GM23338 (cell line): Measurements from ENCODE around the gene BCL7C. TPM values are rescaled to one million over a fixed set of nuclear protein-coding genes. Genes with fewer than 3 reads are reported as not detected.

Experiments used
- ATAC-seq: fragments of 200-7000 bp; cut with Tn5 transposase; 3 replicates; pipeline ENCODE4 v1.9.1; 2020
- DNase-seq: peaks from one replicate; pipeline ENCODE4 v3.0.0-alpha.2; 2015; ENCODE audit warnings: low spot score
- H2AFZ ChIP-seq: fragments of 200-600 bp; sonication (generic); 2 replicates; pipeline ENCODE4 v1.8.0; 2016; ENCODE audit warnings: antibody characterized with exemption, mild to moderate bottlenecking, moderate library complexity
- H3F3A ChIP-seq: fragments of 200-600 bp; sonication (generic); replicated peaks from 2 replicates; pipeline ENCODE4 v1.8.0; 2017; ENCODE audit warnings: antibody characterized with exemption, mixed run types, low read depth
- H3K27ac ChIP-seq: fragments of 200-600 bp; sonication (generic); 2 replicates; pipeline ENCODE4 v1.6.1; 2016; ENCODE audit warnings: low read depth
- H3K27me3 ChIP-seq: fragments of 200-600 bp; sonication (generic); 2 replicates; pipeline ENCODE4 v1.8.0; 2016; ENCODE audit warnings: mild to moderate bottlenecking, mixed run types, moderate library complexity; ENCODE audit not compliant: insufficient read depth
- H3K36me3 ChIP-seq: fragments of 200-600 bp; sonication (generic); 2 replicates; pipeline ENCODE4 v1.8.0; 2016; ENCODE audit warnings: mild to moderate bottlenecking; ENCODE audit not compliant: insufficient read depth
- H3K4me1 ChIP-seq: fragments of 200-600 bp; sonication (generic); 2 replicates; pipeline ENCODE4 v1.8.0; 2016; ENCODE audit warnings: mild to moderate bottlenecking, moderate library complexity; ENCODE audit not compliant: insufficient read depth
- H3K4me2 ChIP-seq: fragments of 200-600 bp; sonication (generic); 2 replicates; pipeline ENCODE4 v1.7.1; 2017; ENCODE audit warnings: mixed run types
- H3K4me3 ChIP-seq: fragments of 200-600 bp; sonication (generic); 2 replicates; pipeline ENCODE4 v1.6.1; 2016; ENCODE audit warnings: mixed run types
- H3K79me2 ChIP-seq: fragments of 200-600 bp; sonication (generic); replicated peaks from 2 replicates; pipeline ENCODE4 v1.8.0; 2017; ENCODE audit warnings: mild to moderate bottlenecking; ENCODE audit not compliant: insufficient read depth
- H3K9me2 ChIP-seq: fragments of 200-600 bp; sonication (generic); 2 replicates; pipeline ENCODE4 v1.8.0; 2017; ENCODE audit not compliant: insufficient read depth
- H4K20me1 ChIP-seq: fragments of 200-600 bp; sonication (generic); replicated peaks from 2 replicates; pipeline ENCODE4 v1.8.0; 2017; ENCODE audit warnings: mild to moderate bottlenecking; ENCODE audit not compliant: insufficient read depth
- H3K27ac Mint-ChIP-seq: 2 replicates; pipeline ENCODE4 v1.8.0; 2020; ENCODE audit warnings: inconsistent platforms, mild to moderate bottlenecking, moderate library complexity, mixed read lengths
- H3K27me3 Mint-ChIP-seq: 3 replicates; pipeline ENCODE4 v1.8.0; 2022; ENCODE audit warnings: low read depth, mild to moderate bottlenecking, moderate library complexity, mixed read lengths, inconsistent platforms; ENCODE audit not compliant: insufficient read depth, poor library complexity
- H3K36me3 Mint-ChIP-seq: 3 replicates; pipeline ENCODE4 v1.8.0; 2021; ENCODE audit warnings: low read depth, mild to moderate bottlenecking, inconsistent platforms, moderate library complexity, mixed read lengths
- H3K4me1 Mint-ChIP-seq: 3 replicates; pipeline ENCODE4 v1.8.0; 2020; ENCODE audit warnings: mild to moderate bottlenecking, inconsistent platforms, mixed read lengths
- H3K4me3 Mint-ChIP-seq: 3 replicates; pipeline ENCODE4 v1.8.0; 2021; ENCODE audit warnings: moderate library complexity, mild to moderate bottlenecking, inconsistent platforms, mixed read lengths
- H3K9me3 Mint-ChIP-seq: 3 replicates; pipeline ENCODE4 v1.8.0; 2020; ENCODE audit warnings: moderate library complexity, mild to moderate bottlenecking, inconsistent platforms, mixed read lengths
- EZH2 ChIP-seq: fragments of 200-600 bp; sonication (generic); IDR thresholded peaks from one replicate; pipeline ENCODE4 v1.8.0; 2017; ENCODE audit warnings: antibody characterized with exemption, mild to moderate bottlenecking, low read depth; ENCODE audit not compliant: unreplicated experiment
- EZH2phosphoT487 ChIP-seq: fragments of 200-600 bp; sonication (generic); IDR thresholded peaks from one replicate; pipeline ENCODE4 v1.8.1; 2018; ENCODE audit warnings: antibody characterized with exemption; ENCODE audit not compliant: unreplicated experiment
- JUNB ChIP-seq: IDR thresholded peaks from one replicate; pipeline ENCODE4 v1.6.1; 2016; ENCODE audit warnings: antibody characterized with exemption; ENCODE audit not compliant: unreplicated experiment
- NANOG ChIP-seq: IDR thresholded peaks from 2 replicates; pipeline ENCODE4 v1.6.1; 2016; ENCODE audit warnings: antibody characterized with exemption, borderline replicate concordance
- POLR2AphosphoS5 ChIP-seq: IDR thresholded peaks from 2 replicates; pipeline ENCODE4 v1.6.1; 2016; ENCODE audit warnings: antibody characterized with exemption, low read depth
- STAT1 ChIP-seq: IDR thresholded peaks from one replicate; pipeline ENCODE4 v1.6.1; 2016; ENCODE audit warnings: antibody characterized with exemption; ENCODE audit not compliant: unreplicated experiment
- ZNF331 ChIP-seq: fragments of 250-450 bp; sonication (Bioruptor Pico); IDR thresholded peaks from 2 replicates; pipeline ENCODE4 v1.5.0; 2020; ENCODE audit warnings: low read depth, mild to moderate bottlenecking, moderate library complexity
- polyA plus RNA-seq: library from polyadenylated mRNA; unstranded; fragments of >200 nt; fragmentation: Nextera tagmentation; extraction: Ambion mirVana; gene quantifications from 2 replicates; pipeline ENCODE4 v1.2.1, GENCODE V29; 2016
- total RNA-seq: library from RNA; depleted of rRNA; stranded (reverse); fragments of >200 nt; shearing (Covaris generic); gene quantifications from 2 replicates; pipeline ENCODE4 v1.2.3, GENCODE V29; 2014
- TF ChIP-seq, protein P1 (sequence below): IDR thresholded peaks from one replicate; pipeline ENCODE4 v1.6.1; 2018; ENCODE audit warnings: antibody characterized with exemption; ENCODE audit not compliant: unreplicated experiment
- TF ChIP-seq, protein P2 (sequence below), 2 experiments: fragments of 200-600 bp in 1 of 2; sonication (generic) in 1 of 2; conservative IDR thresholded peaks; 2 replicates each; pipeline versions ENCODE4 v1.5.1 to v1.6.1; 2016 to 2017; ENCODE audit warnings: antibody characterized with exemption in 2 of 2, low read depth in 2 of 2, mild to moderate bottlenecking in 2 of 2, moderate library complexity in 1 of 2
- TF ChIP-seq, protein P3 (sequence below): IDR thresholded peaks from 2 replicates; pipeline ENCODE4 v1.6.1; 2016; ENCODE audit warnings: antibody characterized with exemption

BCL7C gene
- total and polyA plus RNA-seq, 2 experiments from 2014 or later, result 17.5 to 22.1 TPM

DNA sequence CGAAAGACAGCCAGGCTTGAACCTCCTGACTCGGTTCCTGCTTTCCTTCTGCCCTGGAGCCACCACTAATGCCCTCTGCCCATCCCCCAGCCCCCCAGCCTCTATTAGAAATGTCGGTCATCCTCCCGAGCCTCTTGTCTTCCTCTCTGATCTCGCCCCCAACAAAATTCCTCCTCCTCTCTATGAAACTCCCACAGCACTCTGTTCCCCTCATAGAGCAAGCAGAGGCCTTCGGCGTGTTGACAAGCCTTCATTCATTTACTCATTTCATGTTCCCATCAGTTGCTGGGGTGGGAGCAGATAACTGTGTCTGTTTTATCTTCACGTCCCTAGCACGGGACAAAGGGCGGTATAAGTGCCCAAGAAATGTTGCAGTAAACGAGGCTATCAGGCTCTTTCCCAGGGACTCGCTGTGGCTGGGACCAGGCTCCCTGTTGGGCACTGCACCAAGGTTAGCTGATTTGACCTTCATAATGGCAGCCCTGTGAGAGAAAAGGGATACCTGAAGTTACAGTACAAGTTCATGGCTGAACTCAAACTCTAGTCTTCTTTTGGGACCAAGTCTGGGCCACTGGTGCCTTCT, 37.3 kb upstream of the BCL7C start (continued):
- TF ChIP-seq, protein P1, sequence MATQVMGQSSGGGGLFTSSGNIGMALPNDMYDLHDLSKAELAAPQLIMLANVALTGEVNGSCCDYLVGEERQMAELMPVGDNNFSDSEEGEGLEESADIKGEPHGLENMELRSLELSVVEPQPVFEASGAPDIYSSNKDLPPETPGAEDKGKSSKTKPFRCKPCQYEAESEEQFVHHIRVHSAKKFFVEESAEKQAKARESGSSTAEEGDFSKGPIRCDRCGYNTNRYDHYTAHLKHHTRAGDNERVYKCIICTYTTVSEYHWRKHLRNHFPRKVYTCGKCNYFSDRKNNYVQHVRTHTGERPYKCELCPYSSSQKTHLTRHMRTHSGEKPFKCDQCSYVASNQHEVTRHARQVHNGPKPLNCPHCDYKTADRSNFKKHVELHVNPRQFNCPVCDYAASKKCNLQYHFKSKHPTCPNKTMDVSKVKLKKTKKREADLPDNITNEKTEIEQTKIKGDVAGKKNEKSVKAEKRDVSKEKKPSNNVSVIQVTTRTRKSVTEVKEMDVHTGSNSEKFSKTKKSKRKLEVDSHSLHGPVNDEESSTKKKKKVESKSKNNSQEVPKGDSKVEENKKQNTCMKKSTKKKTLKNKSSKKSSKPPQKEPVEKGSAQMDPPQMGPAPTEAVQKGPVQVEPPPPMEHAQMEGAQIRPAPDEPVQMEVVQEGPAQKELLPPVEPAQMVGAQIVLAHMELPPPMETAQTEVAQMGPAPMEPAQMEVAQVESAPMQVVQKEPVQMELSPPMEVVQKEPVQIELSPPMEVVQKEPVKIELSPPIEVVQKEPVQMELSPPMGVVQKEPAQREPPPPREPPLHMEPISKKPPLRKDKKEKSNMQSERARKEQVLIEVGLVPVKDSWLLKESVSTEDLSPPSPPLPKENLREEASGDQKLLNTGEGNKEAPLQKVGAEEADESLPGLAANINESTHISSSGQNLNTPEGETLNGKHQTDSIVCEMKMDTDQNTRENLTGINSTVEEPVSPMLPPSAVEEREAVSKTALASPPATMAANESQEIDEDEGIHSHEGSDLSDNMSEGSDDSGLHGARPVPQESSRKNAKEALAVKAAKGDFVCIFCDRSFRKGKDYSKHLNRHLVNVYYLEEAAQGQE, result no peak
- TF ChIP-seq EZH2phosphoT487 (no peak), STAT1 (no peak)

DNA sequence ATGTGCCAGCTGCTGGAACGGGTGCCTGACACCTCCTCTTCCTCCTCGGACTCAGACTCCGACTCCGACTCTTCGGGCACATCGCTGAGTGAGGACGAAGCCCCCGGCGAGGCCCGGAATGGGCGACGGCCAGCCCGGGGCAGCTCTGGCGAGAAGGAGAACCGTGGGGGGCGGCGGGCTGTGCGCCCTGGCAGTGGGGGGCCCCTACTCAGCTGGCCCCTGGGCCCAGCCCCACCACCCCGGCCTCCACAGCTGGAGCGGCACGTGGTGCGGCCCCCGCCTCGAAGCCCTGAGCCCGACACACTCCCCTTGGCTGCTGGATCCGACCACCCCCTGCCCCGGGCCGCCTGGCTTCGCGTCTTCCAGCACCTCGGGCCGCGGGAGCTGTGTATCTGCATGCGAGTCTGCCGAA, 36.3 kb upstream of the BCL7C start:
- Histone ChIP-seq H3K36me3 (peaks cover 34% of the 10 kb centered on the region), H3K4me1 (peaks cover 4% of the 10 kb centered on the region; the same call in 1 of the 2 replicates), H3K27ac (no peak overlapping the region), H4K20me1 (peaks cover 6% of the 10 kb centered on the region; the same call in 1 of the 2 replicates), H3K9me2 (no peaks in the 10 kb centered on the region), H3K27me3 (no peaks in the 10 kb centered on the region), H3K4me3 (no peak overlapping the region), H3K4me2 (no peak overlapping the region), H3K79me2 (peaks cover 9% of the 10 kb centered on the region), H3F3A (peaks cover 5% of the 10 kb centered on the region; the same call in 1 of the 2 replicates), H2AFZ (no peak overlapping the region)
- Mint-ChIP-seq H3K27me3 (no peaks in the 10 kb centered on the region), H3K9me3 (no peaks in the 10 kb centered on the region), H3K36me3 (peaks cover 50% of the 10 kb centered on the region), H3K4me3 (no peak overlapping the region), H3K27ac (no peak overlapping the region), H3K4me1 (peaks cover 12% of the 10 kb centered on the region)
- DNase-seq (no peak), ATAC-seq (no peak)
- no peak for TF ChIP-seq ZNF331 (CRISPR knock-in tag)

DNA sequence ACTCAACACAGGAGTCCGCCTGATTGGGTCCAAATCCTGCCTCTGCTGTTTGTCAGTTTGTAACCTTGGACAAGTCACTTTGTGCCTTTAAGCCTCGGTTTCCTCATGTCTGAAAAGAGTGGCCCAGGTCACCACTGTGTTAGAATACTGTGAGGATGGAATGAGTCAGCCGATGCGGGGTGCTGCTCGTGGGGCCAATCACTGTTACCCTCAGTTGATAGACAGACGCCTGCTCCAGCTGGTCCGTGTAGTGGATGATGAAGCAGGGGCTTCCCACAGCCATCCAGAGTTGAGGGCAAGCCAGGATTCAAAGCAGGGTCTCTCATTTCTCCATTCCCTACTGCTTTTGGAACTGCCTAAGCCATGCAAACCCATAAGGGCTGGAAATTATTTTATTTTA, 35.3 kb upstream of the BCL7C start:
- no peak overlapping the region for H2AFZ ChIP-seq
- no peak for TF ChIP-seq NANOG
- TF ChIP-seq EZH2, result no peak
- TF ChIP-seq, protein P2, sequence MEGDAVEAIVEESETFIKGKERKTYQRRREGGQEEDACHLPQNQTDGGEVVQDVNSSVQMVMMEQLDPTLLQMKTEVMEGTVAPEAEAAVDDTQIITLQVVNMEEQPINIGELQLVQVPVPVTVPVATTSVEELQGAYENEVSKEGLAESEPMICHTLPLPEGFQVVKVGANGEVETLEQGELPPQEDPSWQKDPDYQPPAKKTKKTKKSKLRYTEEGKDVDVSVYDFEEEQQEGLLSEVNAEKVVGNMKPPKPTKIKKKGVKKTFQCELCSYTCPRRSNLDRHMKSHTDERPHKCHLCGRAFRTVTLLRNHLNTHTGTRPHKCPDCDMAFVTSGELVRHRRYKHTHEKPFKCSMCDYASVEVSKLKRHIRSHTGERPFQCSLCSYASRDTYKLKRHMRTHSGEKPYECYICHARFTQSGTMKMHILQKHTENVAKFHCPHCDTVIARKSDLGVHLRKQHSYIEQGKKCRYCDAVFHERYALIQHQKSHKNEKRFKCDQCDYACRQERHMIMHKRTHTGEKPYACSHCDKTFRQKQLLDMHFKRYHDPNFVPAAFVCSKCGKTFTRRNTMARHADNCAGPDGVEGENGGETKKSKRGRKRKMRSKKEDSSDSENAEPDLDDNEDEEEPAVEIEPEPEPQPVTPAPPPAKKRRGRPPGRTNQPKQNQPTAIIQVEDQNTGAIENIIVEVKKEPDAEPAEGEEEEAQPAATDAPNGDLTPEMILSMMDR (conservative IDR thresholded peaks at IDR 0.05; ENCODE audit: low read depth in 2 of 2), result no peak
- TF ChIP-seq STAT1, result no peak
- TF ChIP-seq JUNB, result no peak
- TF ChIP-seq, protein P3, sequence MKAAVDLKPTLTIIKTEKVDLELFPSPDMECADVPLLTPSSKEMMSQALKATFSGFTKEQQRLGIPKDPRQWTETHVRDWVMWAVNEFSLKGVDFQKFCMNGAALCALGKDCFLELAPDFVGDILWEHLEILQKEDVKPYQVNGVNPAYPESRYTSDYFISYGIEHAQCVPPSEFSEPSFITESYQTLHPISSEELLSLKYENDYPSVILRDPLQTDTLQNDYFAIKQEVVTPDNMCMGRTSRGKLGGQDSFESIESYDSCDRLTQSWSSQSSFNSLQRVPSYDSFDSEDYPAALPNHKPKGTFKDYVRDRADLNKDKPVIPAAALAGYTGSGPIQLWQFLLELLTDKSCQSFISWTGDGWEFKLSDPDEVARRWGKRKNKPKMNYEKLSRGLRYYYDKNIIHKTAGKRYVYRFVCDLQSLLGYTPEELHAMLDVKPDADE, result no peak
- TF ChIP-seq POLR2AphosphoS5, result no peak
- Mint-ChIP-seq H3K4me3 (no peak overlapping the region), H3K9me3 (no peaks in the 10 kb centered on the region), H3K36me3 (peaks cover 43% of the 10 kb centered on the region), H3K27me3 (no peaks in the 10 kb centered on the region), H3K27ac (no peak overlapping the region), H3K4me1 (peaks cover 11% of the 10 kb centered on the region)
- no peaks in the 10 kb centered on the region for H3K27me3 ChIP-seq
- no peaks in the 10 kb centered on the region for H3K9me2 ChIP-seq
- ATAC-seq, result no peak
- 0 out of 2 replicates have a peak, but pooled peaks cover 5% of the 10 kb centered on the region for H3F3A ChIP-seq
- peaks cover 4% of the 10 kb centered on the region; the same call in 1 of the 2 replicates for H4K20me1 ChIP-seq
- H3K4me1 ChIP-seq, result peaks cover 9% of the 10 kb centered on the region; the same call in 1 of the 2 replicates
- H3K79me2 ChIP-seq, result peaks cover 18% of the 10 kb centered on the region
- DNase-seq, result no peak
- no peak overlapping the region for H3K4me2 ChIP-seq
- H3K36me3 ChIP-seq, result peaks cover 29% of the 10 kb centered on the region
- H3K27ac ChIP-seq, result no peak overlapping the region
- H3K4me3 ChIP-seq, result no peak overlapping the region
